MCF 10A (cell line): ENCODE measurements around the gene IHH. TPM values are rescaled to one million over a fixed set of nuclear protein-coding genes. Genes with fewer than 3 reads are reported as not detected.

Experiments used
- BruUV-seq: library from RNA; stranded (reverse); fragments of 400-500 nt; replicated peaks from 2 replicates; lab custom pipeline; 2021; lab: Mats Ljungman, UMichigan
- CTCF ChIA-PET: fragments of 300-600 bp; sonication (Branson Sonifier 250); formaldehyde crosslinking; extraction: SDS; loops from one replicate; lab custom pipeline; 2021; ENCODE audit warnings: antibody characterized with exemption, inconsistent platforms; lab: Yijun Ruan, JAX
- POLR2A ChIA-PET: fragments of 300-600, 350-650 bp; sonication (Branson Sonifier 250); formaldehyde crosslinking; extraction: SDS; loops from one replicate; lab custom pipeline; 2020; ENCODE audit warnings: antibody characterized with exemption, inconsistent platforms; lab: Yijun Ruan, JAX
- DNase-seq: peaks from one replicate; pipeline ENCODE4 v3.0.0-alpha.2; 2018; ENCODE audit not compliant: unreplicated experiment
- H3K27ac Mint-ChIP-seq: one replicate; pipeline ENCODE4 v1.8.0; 2022; ENCODE audit warnings: mild to moderate bottlenecking, low read depth, mixed read lengths; ENCODE audit not compliant: unreplicated experiment
- H3K27me3 Mint-ChIP-seq: one replicate; pipeline ENCODE4 v1.8.0; 2022; ENCODE audit warnings: mixed read lengths; ENCODE audit not compliant: insufficient read depth, unreplicated experiment
- H3K36me3 Mint-ChIP-seq: one replicate; pipeline ENCODE4 v1.8.0; 2022; ENCODE audit warnings: mild to moderate bottlenecking, moderate library complexity, mixed read lengths; ENCODE audit not compliant: insufficient read depth, unreplicated experiment
- H3K4me1 Mint-ChIP-seq: one replicate; pipeline ENCODE4 v1.8.0; 2022; ENCODE audit warnings: mixed read lengths; ENCODE audit not compliant: insufficient read depth, unreplicated experiment
- H3K4me3 Mint-ChIP-seq: one replicate; pipeline ENCODE4 v1.8.0; 2022; ENCODE audit warnings: mild to moderate bottlenecking, moderate library complexity, mixed read lengths; ENCODE audit not compliant: unreplicated experiment
- H3K9me3 Mint-ChIP-seq: one replicate; pipeline ENCODE4 v1.8.0; 2022; ENCODE audit warnings: mixed read lengths; ENCODE audit not compliant: unreplicated experiment
- intact Hi-C: fragments of 100-400 bp; cut with micrococcal nuclease; formaldehyde crosslinking; loops from 2 replicates; pipeline ENCODE4 v1.14.1; 2022
- total RNA-seq: library from RNA; stranded (reverse); gene quantifications from 2 replicates; pipeline ENCODE4 v1.2.3, GENCODE V29; 2022
- TF ChIP-seq, protein P1 (sequence below): fragments of 200-600 bp; IDR thresholded peaks from one replicate; pipeline ENCODE4 v1.8.0; 2022; ENCODE audit warnings: antibody characterized with exemption, mild to moderate bottlenecking; ENCODE audit not compliant: unreplicated experiment

Gene IHH
- total RNA-seq, 1 experiment from 2014 or later = not detected

DNA sequence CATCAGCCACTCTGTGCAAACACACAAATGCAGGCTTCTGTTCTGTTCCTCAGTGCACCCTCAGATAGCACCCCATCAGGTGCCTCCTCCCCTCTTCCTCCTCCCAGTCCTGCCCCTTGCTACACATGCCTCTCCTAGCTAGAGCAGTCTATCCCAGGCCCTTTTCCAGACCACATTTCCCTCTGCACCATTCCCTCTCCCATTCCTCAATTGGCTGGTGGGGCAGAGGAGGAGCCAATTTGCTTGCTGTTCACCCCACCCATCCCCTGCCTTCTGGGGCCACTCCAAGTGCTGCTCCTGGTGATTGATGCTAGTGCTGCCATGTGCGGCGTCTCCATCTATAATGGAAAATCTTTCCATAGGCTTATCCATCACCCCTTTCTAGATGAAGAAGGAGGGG is 24.8 kb downstream of the IHH start:
- no peaks in the 10 kb centered on the region for H3K9me3 Mint-ChIP-seq
- H3K4me3 Mint-ChIP-seq = no peak overlapping the region
- DNase-seq = no peak
- TF ChIP-seq, protein P1, sequence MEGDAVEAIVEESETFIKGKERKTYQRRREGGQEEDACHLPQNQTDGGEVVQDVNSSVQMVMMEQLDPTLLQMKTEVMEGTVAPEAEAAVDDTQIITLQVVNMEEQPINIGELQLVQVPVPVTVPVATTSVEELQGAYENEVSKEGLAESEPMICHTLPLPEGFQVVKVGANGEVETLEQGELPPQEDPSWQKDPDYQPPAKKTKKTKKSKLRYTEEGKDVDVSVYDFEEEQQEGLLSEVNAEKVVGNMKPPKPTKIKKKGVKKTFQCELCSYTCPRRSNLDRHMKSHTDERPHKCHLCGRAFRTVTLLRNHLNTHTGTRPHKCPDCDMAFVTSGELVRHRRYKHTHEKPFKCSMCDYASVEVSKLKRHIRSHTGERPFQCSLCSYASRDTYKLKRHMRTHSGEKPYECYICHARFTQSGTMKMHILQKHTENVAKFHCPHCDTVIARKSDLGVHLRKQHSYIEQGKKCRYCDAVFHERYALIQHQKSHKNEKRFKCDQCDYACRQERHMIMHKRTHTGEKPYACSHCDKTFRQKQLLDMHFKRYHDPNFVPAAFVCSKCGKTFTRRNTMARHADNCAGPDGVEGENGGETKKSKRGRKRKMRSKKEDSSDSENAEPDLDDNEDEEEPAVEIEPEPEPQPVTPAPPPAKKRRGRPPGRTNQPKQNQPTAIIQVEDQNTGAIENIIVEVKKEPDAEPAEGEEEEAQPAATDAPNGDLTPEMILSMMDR = no peak
- H3K36me3 Mint-ChIP-seq = no peaks in the 10 kb centered on the region
- ChIA-PET CTCF (interaction anchor here (1.0 kb wide), 1 partner anchor 68 kb away, joined by 3 read pairs; no protein-coding TSS in a partner anchor), POLR2A (no interaction called here)
- no peak overlapping the region for H3K27ac Mint-ChIP-seq
- no peaks in the 10 kb centered on the region for H3K4me1 Mint-ChIP-seq
- peaks cover 88% of the 10 kb centered on the region for H3K27me3 Mint-ChIP-seq
- BruUV-seq = no TSS peak
- intact Hi-C loops = no loop called here

DNA sequence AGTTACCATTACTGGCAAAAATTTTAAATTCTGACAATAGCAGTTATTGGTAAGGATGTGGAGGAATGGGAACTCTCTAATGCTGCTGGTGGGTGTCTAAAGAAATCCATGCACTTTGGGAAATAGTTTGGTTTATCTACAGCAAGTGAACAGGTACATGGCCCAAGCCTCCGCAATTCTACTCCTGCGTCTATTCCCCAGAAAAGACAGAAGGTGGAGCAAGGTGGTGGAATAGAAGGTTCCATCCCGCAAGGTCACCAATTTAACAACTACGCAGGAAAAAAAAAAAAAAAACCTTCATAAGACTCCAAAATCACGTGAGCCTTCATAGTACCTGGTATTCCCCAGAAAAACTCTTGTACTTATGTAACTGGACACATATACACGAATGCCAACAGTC is 25.9 kb downstream of the IHH start:
- Mint-ChIP-seq H3K9me3 (no peaks in the 10 kb centered on the region), H3K4me1 (no peaks in the 10 kb centered on the region), H3K27ac (no peak overlapping the region), H3K27me3 (peaks cover 76% of the 10 kb centered on the region), H3K36me3 (no peaks in the 10 kb centered on the region), H3K4me3 (no peak overlapping the region)
- CTCF ChIA-PET = interaction anchor here (1.0 kb wide), 1 partner anchor 69 kb away, joined by 3 read pairs; no protein-coding TSS in a partner anchor
- DNase-seq = no peak
- BruUV-seq = no TSS peak
- intact Hi-C loops = no loop called here
- POLR2A ChIA-PET = no interaction called here
- TF ChIP-seq, protein P1 = no peak

DNA sequence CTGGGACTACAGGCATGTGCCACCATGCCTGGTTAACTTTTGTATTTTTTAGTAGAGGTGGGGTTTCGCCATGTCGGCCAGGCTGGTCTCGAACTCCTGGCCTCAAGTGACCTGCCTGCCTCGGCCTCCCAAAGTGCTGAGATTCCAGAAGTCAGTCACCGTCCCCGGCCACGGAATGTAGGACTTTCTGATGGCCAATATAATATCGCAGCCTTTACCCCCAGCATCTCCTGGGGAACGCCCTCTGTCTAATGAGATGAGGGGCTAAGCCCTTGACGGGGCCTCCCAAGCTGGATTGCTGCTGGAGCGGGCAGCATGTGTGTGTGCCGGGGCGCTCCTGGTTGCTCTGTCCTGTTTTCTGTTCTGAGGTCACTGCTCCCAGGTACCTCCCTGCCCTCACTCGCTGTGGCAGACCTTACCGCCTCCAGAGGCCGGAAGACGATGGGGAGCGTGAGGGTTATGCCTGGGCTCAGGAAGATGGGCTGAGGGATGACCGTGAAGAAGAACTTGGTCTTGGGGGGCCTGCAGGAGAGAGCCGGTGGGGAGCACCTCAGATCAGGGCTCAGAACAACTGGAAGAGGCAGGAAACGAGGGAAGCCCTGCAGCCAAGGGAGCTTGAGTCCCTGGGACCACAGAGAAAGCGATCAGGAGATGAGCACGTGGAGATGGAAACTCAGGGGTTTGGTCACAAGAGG is 28.5 kb downstream of the IHH start:
- ChIA-PET POLR2A (no interaction called here), CTCF (interaction anchor here (0.6 to 14.0 kb wide), 7 partner anchors 9 to 156 kb away, joined by 3 to 178 read pairs (median 7); partner anchors contain the start of gene CFAP65)
- Mint-ChIP-seq H3K36me3 (no peaks in the 10 kb centered on the region), H3K4me1 (no peaks in the 10 kb centered on the region), H3K27ac (no peak overlapping the region), H3K27me3 (peaks cover 50% of the 10 kb centered on the region), H3K9me3 (no peaks in the 10 kb centered on the region), H3K4me3 (no peak overlapping the region)
- no TSS peak for BruUV-seq
- intact Hi-C loops = no loop called here
- TF ChIP-seq, protein P1 = no peak
- DNase-seq = no peak

DNA sequence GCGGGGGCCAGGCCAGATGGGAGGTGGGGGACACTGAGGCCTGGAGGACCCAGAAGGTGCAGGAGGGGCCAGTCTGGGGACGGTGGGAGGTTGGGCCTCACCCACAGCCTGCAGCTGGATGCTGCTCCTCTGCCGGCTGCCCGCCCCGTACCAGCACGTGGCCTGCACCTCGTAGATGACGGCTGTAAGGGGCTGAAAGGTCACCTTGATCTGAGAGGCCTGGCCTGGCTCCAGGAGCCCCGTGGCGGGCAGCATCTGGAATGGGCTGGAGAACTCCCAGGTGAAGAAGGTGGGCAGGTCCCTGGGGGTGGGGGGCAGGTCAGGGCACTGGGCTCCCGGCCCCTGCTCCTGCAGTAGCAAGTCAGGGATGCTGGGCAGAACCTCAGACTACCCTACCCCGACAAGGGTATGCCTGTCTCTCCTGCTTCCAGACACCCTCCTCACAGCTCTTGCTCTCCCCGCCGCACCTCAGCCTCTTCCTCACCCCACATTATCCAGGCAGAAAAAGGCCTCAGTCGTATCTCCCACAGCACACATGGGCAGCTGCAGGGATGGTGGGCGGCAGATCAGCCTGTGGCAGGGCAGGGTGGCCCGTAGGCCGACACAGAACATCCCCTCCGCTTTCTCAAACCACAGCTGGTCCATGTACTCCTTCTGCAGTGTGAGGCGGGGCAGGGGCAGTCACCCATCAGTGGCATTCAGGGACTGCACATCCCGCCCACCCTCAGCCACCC is 29.5 kb downstream of the IHH start:
- Mint-ChIP-seq H3K27ac (no peak overlapping the region), H3K36me3 (no peaks in the 10 kb centered on the region), H3K4me1 (no peaks in the 10 kb centered on the region), H3K4me3 (no peak overlapping the region), H3K27me3 (peaks cover 46% of the 10 kb centered on the region), H3K9me3 (no peaks in the 10 kb centered on the region)
- TF ChIP-seq, protein P1 = no peak
- no peak for DNase-seq
- intact Hi-C loops = no loop called here
- ChIA-PET CTCF (interaction anchor here (0.5 to 14.0 kb wide), 18 partner anchors 9 to 290 kb away, joined by 3 to 178 read pairs (median 7); partner anchors contain the start of gene CFAP65), POLR2A (interaction anchor here (0.7 kb wide), 1 partner anchor 37 kb away, joined by 3 read pairs; no protein-coding TSS in a partner anchor)
- BruUV-seq = no TSS peak
